Measurements from ENCODE around the gene TLR6.

TLR6 gene

GRCh38 chr4:38795087-38795486 is 61.5 kb downstream of the TLR6 start:
- no peak for TF ChIP-seq CTCF (IDR thresholded peaks at IDR 0.05; ENCODE audit: low read depth, low read length, missing control alignments)
- H3K4me3 ChIP-seq (replicated peaks; ENCODE audit: low read depth, low read length) = no peak overlapping the region
- no peak for DNase-seq (ENCODE audit: extremely low read depth, low read depth)

- DNase-seq (ENCODE audit: extremely low read depth, low read depth) = no peak
- no peak for TF ChIP-seq CTCF (IDR thresholded peaks at IDR 0.05; ENCODE audit: low read depth, low read length, missing control alignments)
- no peak overlapping the region for H3K4me3 ChIP-seq (replicated peaks; ENCODE audit: low read depth, low read length)
These were observed 62.6 kb downstream of the TLR6 start for GRCh38 chr4:38794051-38794450.

- TF ChIP-seq CTCF (IDR thresholded peaks at IDR 0.05; ENCODE audit: low read depth, low read length, missing control alignments) = no peak
- H3K4me3 ChIP-seq (replicated peaks; ENCODE audit: low read depth, low read length) = no peak overlapping the region
- DNase-seq (ENCODE audit: extremely low read depth, low read depth) = no peak
These were observed 65.6 kb downstream of the TLR6 start for GRCh38 chr4:38791010-38791409.

- no peak for DNase-seq (ENCODE audit: extremely low read depth, low read depth)
- H3K4me3 ChIP-seq (replicated peaks; ENCODE audit: low read depth, low read length) = no peak overlapping the region
- no peak for TF ChIP-seq CTCF (IDR thresholded peaks at IDR 0.05; ENCODE audit: low read depth, low read length, missing control alignments)
These were observed 68.3 kb downstream of the TLR6 start for GRCh38 chr4:38788317-38788716.

GRCh38 chr4:38787693-38788092 is 68.9 kb downstream of the TLR6 start:
- no peak for TF ChIP-seq CTCF (IDR thresholded peaks at IDR 0.05; ENCODE audit: low read depth, low read length, missing control alignments)
- DNase-seq (ENCODE audit: extremely low read depth, low read depth) = no peak
- H3K4me3 ChIP-seq (replicated peaks; ENCODE audit: low read depth, low read length) = no peak overlapping the region

GRCh38 chr4:38785901-38786402 is 70.7 kb downstream of the TLR6 start:
- DNase-seq (ENCODE audit: extremely low read depth, low read depth) = no peak
- H3K4me3 ChIP-seq (replicated peaks; ENCODE audit: low read depth, low read length) = no peak overlapping the region
- TF ChIP-seq CTCF (IDR thresholded peaks at IDR 0.05; ENCODE audit: low read depth, low read length, missing control alignments) = no peak

Measured in HFF-Myc (cell line).